ENCODE results near the gene MACROD2.

DNA sequence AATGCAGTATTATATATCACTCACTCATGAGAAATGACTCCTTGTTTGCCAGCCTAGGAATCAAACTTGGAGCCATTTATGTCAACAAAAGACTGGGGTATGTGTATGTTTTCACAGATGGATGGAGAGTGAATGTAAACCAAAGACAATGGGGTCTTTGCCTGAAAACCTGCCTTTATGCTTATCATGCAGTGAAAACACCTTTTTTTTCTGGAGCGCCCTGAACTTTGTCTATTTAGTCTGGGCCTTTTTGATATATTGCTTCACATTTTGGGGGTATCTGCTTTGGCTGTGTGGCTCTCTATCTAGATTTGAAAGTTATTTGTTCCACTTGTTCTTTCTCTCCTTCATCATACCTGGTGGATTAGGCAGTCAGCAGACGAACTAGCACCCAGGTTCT lies 1190.6 kb downstream of the MACROD2 start:
- TF ChIP-seq CEBPB (IDR thresholded peaks at IDR 0.05) = no peak
- TF ChIP-seq, protein P1, sequence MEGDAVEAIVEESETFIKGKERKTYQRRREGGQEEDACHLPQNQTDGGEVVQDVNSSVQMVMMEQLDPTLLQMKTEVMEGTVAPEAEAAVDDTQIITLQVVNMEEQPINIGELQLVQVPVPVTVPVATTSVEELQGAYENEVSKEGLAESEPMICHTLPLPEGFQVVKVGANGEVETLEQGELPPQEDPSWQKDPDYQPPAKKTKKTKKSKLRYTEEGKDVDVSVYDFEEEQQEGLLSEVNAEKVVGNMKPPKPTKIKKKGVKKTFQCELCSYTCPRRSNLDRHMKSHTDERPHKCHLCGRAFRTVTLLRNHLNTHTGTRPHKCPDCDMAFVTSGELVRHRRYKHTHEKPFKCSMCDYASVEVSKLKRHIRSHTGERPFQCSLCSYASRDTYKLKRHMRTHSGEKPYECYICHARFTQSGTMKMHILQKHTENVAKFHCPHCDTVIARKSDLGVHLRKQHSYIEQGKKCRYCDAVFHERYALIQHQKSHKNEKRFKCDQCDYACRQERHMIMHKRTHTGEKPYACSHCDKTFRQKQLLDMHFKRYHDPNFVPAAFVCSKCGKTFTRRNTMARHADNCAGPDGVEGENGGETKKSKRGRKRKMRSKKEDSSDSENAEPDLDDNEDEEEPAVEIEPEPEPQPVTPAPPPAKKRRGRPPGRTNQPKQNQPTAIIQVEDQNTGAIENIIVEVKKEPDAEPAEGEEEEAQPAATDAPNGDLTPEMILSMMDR (IDR thresholded peaks at IDR 0.05) = no peak
- no peak for TF ChIP-seq POLR2A (IDR thresholded peaks at IDR 0.05; ENCODE audit: low read length)
- TF ChIP-seq EHF (CRISPR knock-in tag; IDR thresholded peaks at IDR 0.05) = no peak
- no peak for TF ChIP-seq BHLHE40 (IDR thresholded peaks at IDR 0.05; ENCODE audit: low read depth, low read length)
- TF ChIP-seq PHF8 (IDR thresholded peaks at IDR 0.05; ENCODE audit: borderline replicate concordance, low read depth) = no peak
- TF ChIP-seq, protein P2, sequence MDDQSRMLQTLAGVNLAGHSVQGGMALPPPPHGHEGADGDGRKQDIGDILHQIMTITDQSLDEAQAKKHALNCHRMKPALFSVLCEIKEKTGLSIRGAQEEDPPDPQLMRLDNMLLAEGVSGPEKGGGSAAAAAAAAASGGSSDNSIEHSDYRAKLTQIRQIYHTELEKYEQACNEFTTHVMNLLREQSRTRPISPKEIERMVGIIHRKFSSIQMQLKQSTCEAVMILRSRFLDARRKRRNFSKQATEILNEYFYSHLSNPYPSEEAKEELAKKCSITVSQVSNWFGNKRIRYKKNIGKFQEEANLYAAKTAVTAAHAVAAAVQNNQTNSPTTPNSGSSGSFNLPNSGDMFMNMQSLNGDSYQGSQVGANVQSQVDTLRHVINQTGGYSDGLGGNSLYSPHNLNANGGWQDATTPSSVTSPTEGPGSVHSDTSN (IDR thresholded peaks at IDR 0.05) = no peak
- no peak for TF ChIP-seq EP300 (IDR thresholded peaks at IDR 0.05)

Measured in A549 (cell line).